GM23248 (cell line): Measurements from ENCODE around the gene GRPR. TPM values are rescaled to one million over a fixed set of nuclear protein-coding genes. Genes with fewer than 3 reads are reported as not detected.

ENCODE experiments used
- DNase-seq: peaks from one replicate; pipeline ENCODE4 v3.0.0-alpha.2; 2015
- H2AFZ ChIP-seq: fragments of 200-600 bp; sonication (generic); 2 replicates; pipeline ENCODE4 v1.6.1; 2016; ENCODE audit warnings: antibody characterized with exemption
- H3F3A ChIP-seq: fragments of 200-600 bp; sonication (generic); 2 replicates; pipeline ENCODE4 v1.6.1; 2016; ENCODE audit warnings: mild to moderate bottlenecking, antibody characterized with exemption, mixed run types; ENCODE audit not compliant: insufficient read depth
- H3K27ac ChIP-seq: fragments of 200-600 bp; sonication (generic); 2 replicates; pipeline ENCODE4 v1.5.1; 2016; ENCODE audit warnings: mild to moderate bottlenecking
- H3K27me3 ChIP-seq: fragments of 200-600 bp; sonication (generic); replicated peaks from 2 replicates; pipeline ENCODE4 v1.6.1; 2016; ENCODE audit warnings: mild to moderate bottlenecking; ENCODE audit not compliant: insufficient read depth
- H3K36me3 ChIP-seq: fragments of 200-600 bp; sonication (generic); 2 replicates; pipeline ENCODE4 v1.6.1; 2016; ENCODE audit warnings: low read depth, mild to moderate bottlenecking
- H3K4me1 ChIP-seq: fragments of 200-600 bp; sonication (generic); 2 replicates; pipeline ENCODE4 v1.6.1; 2016; ENCODE audit warnings: mild to moderate bottlenecking; ENCODE audit not compliant: insufficient read depth
- H3K4me2 ChIP-seq: fragments of 200-600 bp; sonication (generic); one replicate; pipeline ENCODE4 v1.6.1; 2016; ENCODE audit warnings: mild to moderate bottlenecking; ENCODE audit not compliant: unreplicated experiment
- H3K4me3 ChIP-seq: fragments of 200-600 bp; sonication (generic); 2 replicates; pipeline ENCODE4 v1.5.1; 2016; ENCODE audit warnings: mild to moderate bottlenecking
- H3K79me2 ChIP-seq: fragments of 200-600 bp; sonication (generic); 2 replicates; pipeline ENCODE4 v1.6.1; 2016; ENCODE audit warnings: mild to moderate bottlenecking; ENCODE audit not compliant: insufficient read depth
- H3K9ac ChIP-seq: fragments of 200-600 bp; sonication (generic); 2 replicates; pipeline ENCODE4 v1.6.1; 2016; ENCODE audit warnings: mild to moderate bottlenecking
- H3K9me2 ChIP-seq: fragments of 200-600 bp; sonication (generic); 2 replicates; pipeline ENCODE4 v1.6.1; 2016; ENCODE audit warnings: mixed run types, mild to moderate bottlenecking, moderate library complexity; ENCODE audit not compliant: insufficient read depth
- H3K9me3 ChIP-seq: fragments of 200-600 bp; sonication (generic); one replicate; pipeline ENCODE4 v1.6.1; 2017; ENCODE audit warnings: low read depth
- H4K20me1 ChIP-seq: fragments of 200-600 bp; sonication (generic); 2 replicates; pipeline ENCODE4 v1.6.0; 2016; ENCODE audit not compliant: insufficient read depth
- EZH2 ChIP-seq: fragments of 200-600 bp; sonication (generic); IDR thresholded peaks from 2 replicates; pipeline ENCODE4 v1.6.1; 2018; ENCODE audit warnings: antibody characterized with exemption, mild to moderate bottlenecking; ENCODE audit not compliant: insufficient read depth, poor library complexity, severe bottlenecking
- EZH2phosphoT487 ChIP-seq: fragments of 200-600 bp; sonication (generic); IDR thresholded peaks from 2 replicates; pipeline ENCODE4 v1.6.1; 2018; ENCODE audit warnings: antibody characterized with exemption, moderate library complexity, mild to moderate bottlenecking, low read depth; ENCODE audit not compliant: insufficient read depth
- WGBS, 2 experiments: methylation state at CpG; one replicate each; pipeline ENCODE4 v1.1.6; 2015 to 2017; ENCODE audit warnings: low lambda C conversion rate in 2 of 2, low coverage in 1 of 2; ENCODE audit errors: missing lambda C conversion rate in 2 of 2; 5-methylcytosine and 5-hydroxymethylcytosine counted together
- in situ Hi-C: fragments of 300-500 bp; cut with MboI; formaldehyde crosslinking; loops from 2 replicates; pipeline ENCODE4 v1.15.0; 2020
- polyA plus RNA-seq: library from polyadenylated mRNA; unstranded; fragments of >200 nt; fragmentation: Nextera tagmentation; extraction: Ambion mirVana; gene quantifications from 2 replicates; pipeline ENCODE4 v1.2.1, GENCODE V29; 2016
- total RNA-seq: library from RNA; depleted of rRNA; stranded (reverse); fragments of >200 nt; shearing (Covaris generic); gene quantifications from 2 replicates; pipeline ENCODE4 v1.2.3, GENCODE V29; 2014

Gene GRPR
- total and polyA plus RNA-seq, 2 experiments from 2014 or later: 0.13 TPM; not detected in 1

DNA sequence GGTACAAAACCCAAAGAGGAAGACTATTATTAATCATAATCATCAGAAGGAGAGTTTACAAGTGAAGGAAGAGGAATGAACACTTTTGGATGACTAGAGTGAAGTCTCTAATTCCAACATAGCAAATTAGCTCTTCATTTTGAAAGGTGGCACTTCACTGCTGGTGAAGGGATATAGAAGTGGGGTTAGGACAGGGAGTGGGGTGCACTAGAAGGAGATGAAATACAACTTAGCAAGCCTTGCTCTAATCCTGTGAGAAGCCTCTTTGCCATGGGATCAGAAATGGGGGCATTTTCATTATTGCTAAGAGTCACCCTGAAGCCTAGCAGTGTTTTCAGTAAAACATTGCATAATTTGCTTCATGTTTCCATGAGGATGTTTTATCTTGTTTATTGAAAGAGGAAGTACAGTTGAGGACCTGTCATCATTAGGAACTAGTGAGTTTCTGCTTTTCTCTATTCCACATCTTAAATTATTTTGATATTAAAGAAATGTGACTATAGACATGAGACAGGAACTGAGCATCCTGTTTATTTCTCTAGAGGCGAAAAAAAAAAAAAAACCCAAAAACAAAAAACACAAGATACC, 9.3 kb upstream of the GRPR start:
- peak; percentile 5 for DNase-seq
- Histone ChIP-seq H3K4me3 (no peak overlapping the region), H3K79me2 (no peaks in the 10 kb centered on the region), H3K36me3 (no peaks in the 10 kb centered on the region), H2AFZ (no peak overlapping the region), H3K27me3 (peaks cover 4% of the 10 kb centered on the region; the same call in 1 of the 2 replicates), H3K4me2 (peak overlapping the region; percentile 44), H3K9ac (no peak overlapping the region), H3K27ac (no peak overlapping the region), H4K20me1 (no peaks in the 10 kb centered on the region), H3F3A (peaks cover 12% of the 10 kb centered on the region), H3K4me1 (peaks cover 3% of the 10 kb centered on the region; the same call in 1 of the 2 replicates), H3K9me2 (no peaks in the 10 kb centered on the region), H3K9me3 (no peaks in the 10 kb centered on the region)
- in situ Hi-C loops: no loop called here
- WGBS, 2 experiments: 65 to 67% methylated on average over 1 of the region's 1 CpG
- TF ChIP-seq EZH2 (no peak), EZH2phosphoT487 (no peak)

DNA sequence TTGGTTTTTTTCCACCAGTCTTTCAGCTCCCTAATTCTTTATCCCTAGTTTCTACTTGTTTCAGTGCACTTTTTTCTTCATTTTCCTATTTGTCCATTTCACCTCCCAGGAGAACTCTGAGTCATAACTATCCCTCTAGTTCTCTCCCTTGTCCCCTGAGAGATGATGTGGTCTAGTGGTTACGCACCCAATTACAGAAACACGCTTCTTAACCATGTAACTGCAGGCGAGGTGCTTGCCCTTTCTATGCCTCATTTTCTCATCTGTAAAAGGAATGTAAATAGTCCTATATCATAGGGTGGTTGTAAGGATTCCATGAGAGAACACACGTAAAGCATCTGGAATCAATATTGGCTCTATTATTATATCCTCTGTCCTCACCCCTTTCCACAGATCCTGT, 8.8 kb upstream of the GRPR start:
- H3K27me3 ChIP-seq: peaks cover 4% of the 10 kb centered on the region; the same call in 1 of the 2 replicates
- no peak overlapping the region for H3K9ac ChIP-seq
- TF ChIP-seq EZH2phosphoT487 (peak; percentile 96), EZH2 (no peak)
- H3K9me3 ChIP-seq: no peaks in the 10 kb centered on the region
- H3K9me2 ChIP-seq: no peaks in the 10 kb centered on the region
- in situ Hi-C loops: no loop called here
- no peak overlapping the region for H2AFZ ChIP-seq
- no peak overlapping the region for H3K4me3 ChIP-seq
- H3K4me2 ChIP-seq: peak overlapping the region; percentile 44
- H3F3A ChIP-seq: peaks cover 12% of the 10 kb centered on the region
- H3K36me3 ChIP-seq: no peaks in the 10 kb centered on the region
- no peak overlapping the region for H3K27ac ChIP-seq
- no peaks in the 10 kb centered on the region for H4K20me1 ChIP-seq
- peak; percentile 87 for DNase-seq
- H3K79me2 ChIP-seq: no peaks in the 10 kb centered on the region
- WGBS, 2 experiments: 2 to 5% methylated on average over 4 of the region's 4 CpGs
- peaks cover 3% of the 10 kb centered on the region; the same call in 1 of the 2 replicates for H3K4me1 ChIP-seq

DNA sequence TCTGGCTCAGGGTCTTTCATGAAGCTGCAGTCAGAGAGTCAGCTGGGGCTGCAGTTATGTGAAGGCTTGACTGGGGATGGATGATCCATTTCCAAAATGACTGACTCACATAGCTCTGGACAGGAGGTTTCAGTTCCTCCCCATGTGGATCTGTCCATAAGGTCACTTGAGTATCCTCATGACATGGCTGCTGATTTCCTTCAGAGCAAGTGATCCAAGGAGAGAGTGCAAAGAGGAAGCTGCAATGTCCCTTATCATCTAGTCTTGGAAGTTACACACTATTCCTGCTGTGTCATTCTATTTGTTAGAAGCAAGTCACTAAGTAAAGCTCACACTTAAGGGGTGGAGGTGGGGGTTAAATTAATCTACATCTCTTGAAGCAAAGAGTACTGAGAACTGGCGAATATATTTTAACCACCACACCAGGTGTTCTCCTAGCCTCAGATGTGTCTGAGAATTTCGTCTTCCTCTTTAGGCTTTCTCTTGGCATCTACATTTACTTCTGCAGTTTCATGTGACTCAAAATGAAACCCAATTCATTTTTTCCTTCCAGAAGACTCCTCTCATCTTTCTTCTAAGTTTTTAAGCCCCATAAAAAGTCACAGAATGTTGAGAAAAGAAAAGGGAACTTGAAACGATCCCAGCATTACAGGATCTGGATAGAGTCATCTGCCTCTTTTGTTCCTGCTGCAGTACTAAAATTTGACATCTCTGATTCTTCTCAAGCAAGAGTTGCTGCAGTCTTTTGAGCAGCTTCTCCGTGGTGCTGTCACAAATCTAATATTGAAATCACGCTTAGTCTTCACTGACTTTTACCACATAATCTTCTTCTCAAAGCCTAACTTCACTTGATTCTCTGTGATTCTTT, 3.8 kb upstream of the GRPR start:
- Histone ChIP-seq H3K4me1 (peaks cover 3% of the 10 kb centered on the region; the same call in 1 of the 2 replicates), H3K9ac (no peak overlapping the region), H3K9me2 (no peaks in the 10 kb centered on the region), H3K36me3 (no peaks in the 10 kb centered on the region), H3K4me2 (no peak overlapping the region), H3F3A (peaks cover 5% of the 10 kb centered on the region), H3K27me3 (no peaks in the 10 kb centered on the region; the same call in 1 of the 2 replicates), H2AFZ (no peak overlapping the region), H3K27ac (no peak overlapping the region), H3K4me3 (no peak overlapping the region), H3K79me2 (no peaks in the 10 kb centered on the region), H4K20me1 (no peaks in the 10 kb centered on the region), H3K9me3 (no peaks in the 10 kb centered on the region)
- no peak for DNase-seq
- in situ Hi-C loops: loop anchor here (10.0 kb wide), 1 partner anchor 555 kb away; no protein-coding TSS in a partner anchor
- TF ChIP-seq EZH2phosphoT487: no peak
- no peak for TF ChIP-seq EZH2
- WGBS, 2 experiments: 45 to 62% methylated on average over 4 to 5 of the region's 5 CpGs

DNA sequence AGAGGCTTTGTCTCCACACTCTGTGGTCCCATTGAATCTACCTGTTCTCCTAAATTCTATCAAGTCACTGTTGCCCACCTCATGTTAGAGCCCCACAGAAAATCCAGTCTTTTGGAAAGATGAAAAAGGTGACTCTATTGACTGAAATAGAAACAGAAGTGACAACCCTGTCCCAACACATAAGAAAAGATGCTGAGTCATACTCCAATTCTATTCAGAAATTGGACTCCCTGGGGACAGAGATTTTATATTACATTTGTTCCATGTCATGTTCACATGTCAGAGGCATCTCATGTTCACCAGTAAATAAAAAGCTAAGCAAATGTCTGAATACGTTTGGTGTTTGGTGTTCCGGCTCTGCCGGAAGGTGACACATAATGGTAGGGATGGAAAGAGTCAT, 2.9 kb upstream of the GRPR start:
- H3K9me2 ChIP-seq: no peaks in the 10 kb centered on the region
- WGBS, 2 experiments: 94 to 96% methylated on average over 3 of the region's 3 CpGs
- no peaks in the 10 kb centered on the region for H4K20me1 ChIP-seq
- TF ChIP-seq EZH2 (no peak), EZH2phosphoT487 (no peak)
- peak; percentile 1 for DNase-seq
- H3K36me3 ChIP-seq: no peaks in the 10 kb centered on the region
- no peak overlapping the region for H3K9ac ChIP-seq
- H3K4me3 ChIP-seq: no peak overlapping the region
- H2AFZ ChIP-seq: no peak overlapping the region
- H3K4me2 ChIP-seq: no peak overlapping the region
- in situ Hi-C loops: loop anchor here (10.0 kb wide), 1 partner anchor 554 kb away; no protein-coding TSS in a partner anchor
- no peaks in the 10 kb centered on the region for H3K79me2 ChIP-seq
- no peak overlapping the region for H3K27ac ChIP-seq
- no peaks in the 10 kb centered on the region for H3F3A ChIP-seq
- H3K27me3 ChIP-seq: no peaks in the 10 kb centered on the region
- H3K9me3 ChIP-seq: no peaks in the 10 kb centered on the region
- no peaks in the 10 kb centered on the region for H3K4me1 ChIP-seq
